Placental pericyte (primary cell): Measurements from ENCODE around the gene TTC17. TPM values are rescaled to one million over a fixed set of nuclear protein-coding genes. Genes with fewer than 3 reads are reported as not detected.

Source experiments
- small RNA-seq: library from RNA; depleted of rRNA; stranded (forward); fragments of <200 nt; gene quantifications from one replicate; pipeline ENCODE3, GENCODE V24; 2012; ENCODE audit warnings: low replicate concordance
- total RNA-seq: library from RNA; depleted of rRNA; stranded (reverse); fragments of >200 nt; gene quantifications from 2 replicates; pipeline ENCODE4 v1.2.3, GENCODE V29; 2012

The TTC17 gene, protein sequence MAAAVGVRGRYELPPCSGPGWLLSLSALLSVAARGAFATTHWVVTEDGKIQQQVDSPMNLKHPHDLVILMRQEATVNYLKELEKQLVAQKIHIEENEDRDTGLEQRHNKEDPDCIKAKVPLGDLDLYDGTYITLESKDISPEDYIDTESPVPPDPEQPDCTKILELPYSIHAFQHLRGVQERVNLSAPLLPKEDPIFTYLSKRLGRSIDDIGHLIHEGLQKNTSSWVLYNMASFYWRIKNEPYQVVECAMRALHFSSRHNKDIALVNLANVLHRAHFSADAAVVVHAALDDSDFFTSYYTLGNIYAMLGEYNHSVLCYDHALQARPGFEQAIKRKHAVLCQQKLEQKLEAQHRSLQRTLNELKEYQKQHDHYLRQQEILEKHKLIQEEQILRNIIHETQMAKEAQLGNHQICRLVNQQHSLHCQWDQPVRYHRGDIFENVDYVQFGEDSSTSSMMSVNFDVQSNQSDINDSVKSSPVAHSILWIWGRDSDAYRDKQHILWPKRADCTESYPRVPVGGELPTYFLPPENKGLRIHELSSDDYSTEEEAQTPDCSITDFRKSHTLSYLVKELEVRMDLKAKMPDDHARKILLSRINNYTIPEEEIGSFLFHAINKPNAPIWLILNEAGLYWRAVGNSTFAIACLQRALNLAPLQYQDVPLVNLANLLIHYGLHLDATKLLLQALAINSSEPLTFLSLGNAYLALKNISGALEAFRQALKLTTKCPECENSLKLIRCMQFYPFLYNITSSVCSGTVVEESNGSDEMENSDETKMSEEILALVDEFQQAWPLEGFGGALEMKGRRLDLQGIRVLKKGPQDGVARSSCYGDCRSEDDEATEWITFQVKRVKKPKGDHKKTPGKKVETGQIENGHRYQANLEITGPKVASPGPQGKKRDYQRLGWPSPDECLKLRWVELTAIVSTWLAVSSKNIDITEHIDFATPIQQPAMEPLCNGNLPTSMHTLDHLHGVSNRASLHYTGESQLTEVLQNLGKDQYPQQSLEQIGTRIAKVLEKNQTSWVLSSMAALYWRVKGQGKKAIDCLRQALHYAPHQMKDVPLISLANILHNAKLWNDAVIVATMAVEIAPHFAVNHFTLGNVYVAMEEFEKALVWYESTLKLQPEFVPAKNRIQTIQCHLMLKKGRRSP
- 69.0 and 110 TPM in 2 replicates for total RNA-seq

DNA sequence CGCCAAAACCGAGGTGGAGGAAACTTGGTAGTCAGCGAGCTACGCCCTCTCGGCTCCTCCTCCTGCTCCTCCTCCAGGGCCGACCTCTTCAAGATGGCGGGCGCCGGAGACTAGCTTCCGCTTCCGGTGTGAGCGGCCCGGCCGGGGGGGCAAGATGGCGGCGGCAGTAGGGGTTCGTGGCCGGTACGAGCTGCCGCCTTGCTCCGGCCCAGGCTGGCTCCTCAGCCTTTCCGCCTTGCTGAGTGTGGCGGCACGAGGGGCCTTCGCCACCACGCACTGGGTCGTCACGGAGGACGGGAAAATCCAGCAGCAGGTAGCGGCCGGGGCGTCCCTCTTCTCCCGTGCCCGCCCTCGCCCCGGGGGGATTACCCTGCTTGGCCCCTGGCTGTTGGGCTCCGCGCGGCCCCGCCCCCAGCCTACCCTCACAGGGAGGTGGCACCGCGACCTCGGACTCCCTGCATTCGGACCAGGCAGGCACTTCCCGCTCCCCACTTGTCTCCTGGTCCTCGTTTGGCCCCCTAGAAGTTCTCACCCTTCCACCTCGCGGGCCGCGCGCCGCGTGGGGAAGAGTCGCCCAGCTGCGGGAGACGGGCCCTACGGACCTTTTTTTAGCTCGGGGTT, at the start of gene TTC17:
TTC17 (plus strand) TSS at position 120 of the 621 bp plus-strand sequence; CDS start at position 155, 35 bp downstream.

DNA sequence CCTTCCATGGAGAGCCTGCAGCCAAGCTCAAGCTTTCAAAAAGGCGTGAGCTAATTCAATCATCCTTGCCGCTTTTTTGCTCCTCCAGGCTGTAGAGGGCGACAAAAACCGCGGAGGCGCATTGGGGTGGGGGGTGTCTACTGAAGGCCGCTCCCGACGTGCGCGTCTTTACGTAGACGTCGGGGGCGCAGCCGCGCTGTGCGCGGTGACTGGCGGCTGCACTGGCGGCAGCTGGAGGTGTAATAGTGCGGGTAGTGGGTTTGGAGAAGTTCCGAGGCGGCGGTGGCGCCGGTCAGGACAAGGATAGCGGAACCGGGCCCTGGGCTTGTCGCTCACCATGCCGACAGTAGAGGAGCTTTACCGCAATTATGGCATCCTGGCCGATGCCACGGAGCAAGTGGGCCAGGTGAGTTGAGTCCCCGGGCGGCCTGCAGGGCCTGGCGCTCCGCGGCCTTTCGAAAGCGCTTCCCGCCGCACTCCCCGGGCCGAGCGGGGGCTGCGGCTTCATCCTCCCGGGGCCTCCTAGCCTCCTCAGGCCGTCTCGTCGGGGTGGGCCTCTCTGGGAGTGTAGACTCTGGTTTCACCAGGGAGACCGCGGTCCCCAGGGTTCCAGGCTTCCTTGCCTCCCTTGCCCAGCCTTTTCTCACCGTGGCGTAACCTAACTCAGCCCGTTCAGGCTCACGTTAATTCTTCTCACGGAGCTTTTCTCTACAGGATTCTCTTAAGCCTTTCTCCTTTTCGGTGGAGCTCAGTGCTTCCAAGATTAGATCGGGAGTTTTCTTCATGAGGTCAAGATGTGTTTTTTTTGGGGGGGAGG, 46.7 kb upstream of the TTC17 start, which contains the start of gene API5:
API5 (plus strand) TSS at position 206 of the 817 bp plus-strand sequence; CDS start at position 338, 132 bp downstream.

Small RNA genes lying within 50 kb of the gene (small RNA-seq; reads per million reads assigned to genes)
- gene RF00019 (not detected), gene RN7SKP287 (not detected)

Other genes with a start within 250 kb of the TTC17 start
- gene API5, start 46.9 kb upstream of the TTC17 start, total RNA-seq: 68.1 and 103 TPM in 2 replicates